GM12873 (cell line): ENCODE data around the gene VPREB3.
A peak's percentile ranks its signal among the peaks of the same experiment; 100 is the strongest.

ENCODE experiments used
- CTCF ChIP-seq: IDR thresholded peaks from 2 replicates; pipeline ENCODE4 v1.5.1; 2012; ENCODE audit warnings: low read depth, mild to moderate bottlenecking, moderate library complexity, low read length, control low read depth; ENCODE audit not compliant: insufficient read depth; ENCODE audit errors: missing control alignments

The VPREB3 gene

GRCh38 chr22:23769321-23769965 is 15.2 kb upstream of the VPREB3 start:
- TF ChIP-seq CTCF: no peak

GRCh38 chr22:23767673-23768548 is 13.7 kb upstream of the VPREB3 start, which contains the start of gene CHCHD10:
TSS of gene CHCHD10 (minus strand) at chr22:23767972. CDS start at chr22:23767874, 98 bp downstream.
- peak; percentile 75 for TF ChIP-seq CTCF

- no peak for TF ChIP-seq CTCF
Measured at GRCh38 chr22:23767303-23767672, 13.1 kb upstream of the VPREB3 start.

- no peak for TF ChIP-seq CTCF
Measured at GRCh38 chr22:23764899-23765881, 11.0 kb upstream of the VPREB3 start.

GRCh38 chr22:23763954-23764353 is 9.7 kb upstream of the VPREB3 start:
- no peak for TF ChIP-seq CTCF

GRCh38 chr22:23763579-23763945 is 9.3 kb upstream of the VPREB3 start:
- no peak for TF ChIP-seq CTCF
